Heart right ventricle (tissue), 16 donors: Measurements from ENCODE around the gene UCN2. TPM values are rescaled to one million over a fixed set of nuclear protein-coding genes. Genes with fewer than 3 reads are reported as not detected.
"Not testable (repeated sequence)": the region's sequence is repeated elsewhere in the genome, so short reads cannot be mapped to it uniquely, and the experiment has no call there.

Source experiments
- ATAC-seq, 8 donors: fragments of 200-7000 bp; cut with Tn5 transposase; one replicate each; pipeline ENCODE4 v1.9.1; 2020; ENCODE audit warnings: mild to moderate bottlenecking in 8 of 8, moderate library complexity in 8 of 8, moderate number of reproducible peaks in 1 of 8
- DNase-seq, 2 donors: peaks; one replicate each; pipeline ENCODE4 v3.0.0-alpha.2; 2020
- H3K27ac ChIP-seq, 10 donors: fragments of 200-600 bp; sonication (generic) in 2 of 10; one replicate each; pipeline versions ENCODE4 v1.5.0 to v1.8.0; 2020 to 2022; ENCODE audit warnings: mild to moderate bottlenecking in 3 of 10
- H3K27me3 ChIP-seq, 7 donors: fragments of 200-600 bp; one replicate each; pipeline ENCODE4 v1.8.0; 2021 to 2022; ENCODE audit warnings: mild to moderate bottlenecking in 2 of 7
- H3K36me3 ChIP-seq, 9 donors: fragments of 200-600 bp; sonication (generic) in 1 of 9; one replicate each; pipeline versions ENCODE4 v1.5.0 to v1.8.0; 2020 to 2022; ENCODE audit warnings: mild to moderate bottlenecking in 2 of 9
- H3K4me1 ChIP-seq, 9 donors: fragments of 200-600 bp; sonication (generic) in 1 of 9; one replicate each; pipeline versions ENCODE4 v1.5.0 to v1.8.0; 2020 to 2022; ENCODE audit warnings: mild to moderate bottlenecking in 4 of 9
- H3K4me3 ChIP-seq, 10 donors: fragments of 200-600 bp; sonication (generic) in 2 of 10; one replicate each; pipeline versions ENCODE4 v1.5.0 to v1.8.0; 2020 to 2022; ENCODE audit warnings: mild to moderate bottlenecking in 7 of 10, moderate library complexity in 2 of 10
- H3K9me3 ChIP-seq, 11 donors: fragments of 200-600 bp in 10 of 11; sonication (generic) in 2 of 11; one replicate each; pipeline versions ENCODE4 v1.5.0 to v1.8.0; 2013 to 2022; ENCODE audit warnings: mild to moderate bottlenecking in 2 of 11, control low read depth in 1 of 11, moderate library complexity in 1 of 11
- WGBS, 2 donors: extraction: QIAGEN DNeasy Blood & Tissue Kit; methylation state at CpG; one replicate each; pipeline ENCODE4 v1.1.7; 2013; ENCODE audit warnings: inconsistent platforms in 1 of 2; 5-methylcytosine and 5-hydroxymethylcytosine counted together
- intact Hi-C, 10 donors: fragments of 100-400 bp; cut with DNase I; formaldehyde crosslinking; loops; one replicate each; pipeline versions ENCODE4 v1.11.1 to v1.14.2; 2022
- polyA plus RNA-seq, 2 donors: library from polyadenylated mRNA; stranded (reverse); fragments of 200-250 nt; gene quantifications; one replicate each; pipeline ENCODE4 v1.2.3, GENCODE V29; 2013
- total RNA-seq, 10 donors: library from RNA; stranded (reverse); fragmentation: NEBNext Ultra II Directional in 3 of 10; extraction: Animal tissue kit (Norgen Biotek cat#: 25700) in 3 of 10; gene quantifications; one replicate each; pipeline versions ENCODE4 v1.2.1 to v1.2.4, GENCODE V29; 2021 to 2023
- TF ChIP-seq, protein P1 (sequence below), 9 donors: fragments of 200-600 bp; sonication (generic) in 2 of 9; IDR thresholded peaks; one replicate each; pipeline versions ENCODE4 v1.5.0 to v1.8.0; 2021 to 2022; ENCODE audit warnings: antibody characterized with exemption in 9 of 9, mild to moderate bottlenecking in 5 of 9, moderate library complexity in 1 of 9
- donor health status: Arrhythmogenic right ventricular cardiomyopathy.
- donor health status: ischemic (EF 13 %, LVEDD 7.1; RV severe dilation, severe dysfunction).
- donor health status: healthy with polysubstance abuse.
- donor health status: DM: no; HTN: yes; CAD: no.
- donor health status: DM: no; HTN: no; CAD: no.
- donor health status: ischemic (EF 25% LVEDD 6.9; RV normal size, moderate dysfunction).
- donor health status: ischemic (EF 25% LVEDD 5.7; RV mildly dilated, moderate dysfunction).
- donor health status: healthy.
- donor health status: DM: yes; HTN: yes; CAD: no.
- donor health status: Ischemic cardiomyopathy.
- donor health status: ischemic (EF 35%, LVEDD 5.7; RV mildly dilated, moderate dysfunction).
- donor health status: nonischemic (EF 11% LVEDD 7.7; RV severe dilation, severe dysfunction).
- donor health status: DM: yes; HTN: yes; CAD: no.
- donor health status: PGD.
- donor health status: ischemic (EF 29% LVEDD 5.4; RV normal size, mild dysfunction).
- donor health status: nonischemic (EF 23%, LVEDD 6.1; RV moderate dilation, normal function).

Gene UCN2
- total and polyA plus RNA-seq, 12 donors = 0.06 to 0.77 (median 0.21) TPM; not detected in 6

DNA sequence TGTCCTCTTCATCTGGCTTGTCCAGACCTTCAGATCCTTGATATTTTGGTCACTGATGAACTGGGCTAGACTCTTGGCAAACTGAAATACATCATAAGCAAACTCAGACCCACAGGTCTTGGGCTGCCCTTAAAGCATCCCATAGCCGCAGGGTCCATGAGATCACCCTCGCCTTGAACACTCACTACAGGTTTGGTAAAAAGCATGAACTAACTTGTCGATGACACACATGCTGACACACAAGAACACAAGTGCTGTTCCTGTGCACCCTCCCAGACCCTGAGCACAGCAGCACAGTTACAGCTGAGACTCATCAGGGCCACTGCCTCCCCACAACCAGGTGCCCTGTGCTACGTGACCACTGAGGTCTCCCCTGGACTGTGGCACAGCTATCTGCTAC, 28.0 kb downstream of the UCN2 start:
- 96 to 100% methylated on average over 4 of the region's 4 CpGs for WGBS, 2 donors
- ATAC-seq (no peak), DNase-seq (no peak)
- TF ChIP-seq, protein P1, sequence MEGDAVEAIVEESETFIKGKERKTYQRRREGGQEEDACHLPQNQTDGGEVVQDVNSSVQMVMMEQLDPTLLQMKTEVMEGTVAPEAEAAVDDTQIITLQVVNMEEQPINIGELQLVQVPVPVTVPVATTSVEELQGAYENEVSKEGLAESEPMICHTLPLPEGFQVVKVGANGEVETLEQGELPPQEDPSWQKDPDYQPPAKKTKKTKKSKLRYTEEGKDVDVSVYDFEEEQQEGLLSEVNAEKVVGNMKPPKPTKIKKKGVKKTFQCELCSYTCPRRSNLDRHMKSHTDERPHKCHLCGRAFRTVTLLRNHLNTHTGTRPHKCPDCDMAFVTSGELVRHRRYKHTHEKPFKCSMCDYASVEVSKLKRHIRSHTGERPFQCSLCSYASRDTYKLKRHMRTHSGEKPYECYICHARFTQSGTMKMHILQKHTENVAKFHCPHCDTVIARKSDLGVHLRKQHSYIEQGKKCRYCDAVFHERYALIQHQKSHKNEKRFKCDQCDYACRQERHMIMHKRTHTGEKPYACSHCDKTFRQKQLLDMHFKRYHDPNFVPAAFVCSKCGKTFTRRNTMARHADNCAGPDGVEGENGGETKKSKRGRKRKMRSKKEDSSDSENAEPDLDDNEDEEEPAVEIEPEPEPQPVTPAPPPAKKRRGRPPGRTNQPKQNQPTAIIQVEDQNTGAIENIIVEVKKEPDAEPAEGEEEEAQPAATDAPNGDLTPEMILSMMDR (IDR thresholded peaks at IDR 0.05) = no peak
- Histone ChIP-seq H3K4me3 (no peak overlapping the region), H3K36me3 (peaks cover 0 to 72% (median 4%) of the 10 kb centered on the region in 9 donors), H3K27me3 (no peaks in the 10 kb centered on the region), H3K27ac (no peak overlapping the region), H3K9me3 (no peaks in the 10 kb centered on the region), H3K4me1 (peaks cover 0 to 21% (median 0%) of the 10 kb centered on the region in 9 donors)
- intact Hi-C loops = no loop called here

DNA sequence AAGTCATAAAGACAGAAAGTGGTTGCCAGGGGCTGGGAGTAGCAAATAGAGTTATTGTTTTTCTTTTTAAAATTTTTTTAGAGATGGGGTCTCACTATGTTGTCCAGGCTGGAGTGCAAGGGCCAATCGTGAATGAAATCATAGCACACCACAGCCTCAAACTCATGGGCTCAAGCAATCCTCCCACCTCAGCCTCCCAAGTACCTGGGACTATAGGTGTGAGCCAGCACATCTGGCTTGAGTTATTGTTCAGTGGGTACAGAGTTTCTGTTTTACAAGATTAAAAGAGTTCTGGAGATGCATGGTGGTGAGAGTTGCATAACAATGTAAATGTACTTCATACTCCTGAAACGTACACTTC, 30.6 kb downstream of the UCN2 start:
- H3K4me3 ChIP-seq = no peak overlapping the region
- ATAC-seq = no peak
- no peak for DNase-seq
- TF ChIP-seq, protein P1 (IDR thresholded peaks at IDR 0.05) = no peak
- H3K27ac ChIP-seq = peak overlapping the region in 1 of 10 donors; percentile 14
- peaks cover 0 to 66% (median 4%) of the 10 kb centered on the region in 9 donors for H3K36me3 ChIP-seq
- peaks cover 0 to 38% (median 0%) of the 10 kb centered on the region in 9 donors for H3K4me1 ChIP-seq
- no peaks in the 10 kb centered on the region for H3K9me3 ChIP-seq
- no peaks in the 10 kb centered on the region for H3K27me3 ChIP-seq
- intact Hi-C loops = no loop called here
- 88 to 94% methylated on average over 2 of the region's 2 CpGs for WGBS, 2 donors

DNA sequence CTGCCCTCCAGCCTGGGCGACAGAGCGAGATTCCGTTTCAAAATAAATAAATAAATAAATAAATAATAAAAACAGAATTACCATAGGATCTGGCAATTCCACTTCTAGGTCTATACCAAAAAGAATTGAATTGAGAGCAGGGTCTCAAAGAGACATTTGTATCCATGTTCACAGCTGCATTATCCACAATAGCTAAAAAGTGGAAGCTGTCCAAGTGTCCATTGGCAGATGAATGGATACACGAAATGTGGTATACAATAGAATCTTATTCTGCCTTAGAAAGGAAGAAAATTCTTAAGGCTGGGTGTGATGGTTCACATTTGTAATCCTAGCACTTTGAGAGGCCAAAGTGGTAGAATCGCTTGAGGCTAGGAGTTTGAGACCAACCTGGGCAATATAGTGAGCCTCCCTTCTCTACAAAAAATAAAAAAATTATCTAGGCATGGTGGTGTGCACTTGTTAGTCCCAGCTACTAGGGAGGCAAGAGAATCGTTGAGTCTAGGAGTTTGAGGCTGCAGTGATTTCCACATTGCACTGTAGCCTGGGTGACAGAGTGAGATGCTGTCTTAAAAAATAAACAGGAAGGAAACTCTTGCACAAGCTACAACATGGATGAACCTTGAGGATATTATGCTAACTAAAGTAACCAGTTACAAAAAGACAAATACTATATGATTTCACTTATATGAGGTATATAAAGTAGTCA, 31.2 kb downstream of the UCN2 start:
- H3K27ac ChIP-seq = peak overlapping the region in 1 of 10 donors; percentile 10
- DNase-seq = no peak
- H3K36me3 ChIP-seq = peaks cover 0 to 61% (median 4%) of the 10 kb centered on the region in 9 donors
- H3K4me1 ChIP-seq = peaks cover 0 to 42% (median 0%) of the 10 kb centered on the region in 9 donors
- no peaks in the 10 kb centered on the region for H3K27me3 ChIP-seq
- intact Hi-C loops = no loop called here
- TF ChIP-seq, protein P1 (IDR thresholded peaks at IDR 0.05) = no peak
- ATAC-seq = no peak
- H3K4me3 ChIP-seq = no peak overlapping the region
- WGBS, 2 donors = 90 to 93% methylated on average over 6 of the region's 6 CpGs
- no peaks in the 10 kb centered on the region for H3K9me3 ChIP-seq

DNA sequence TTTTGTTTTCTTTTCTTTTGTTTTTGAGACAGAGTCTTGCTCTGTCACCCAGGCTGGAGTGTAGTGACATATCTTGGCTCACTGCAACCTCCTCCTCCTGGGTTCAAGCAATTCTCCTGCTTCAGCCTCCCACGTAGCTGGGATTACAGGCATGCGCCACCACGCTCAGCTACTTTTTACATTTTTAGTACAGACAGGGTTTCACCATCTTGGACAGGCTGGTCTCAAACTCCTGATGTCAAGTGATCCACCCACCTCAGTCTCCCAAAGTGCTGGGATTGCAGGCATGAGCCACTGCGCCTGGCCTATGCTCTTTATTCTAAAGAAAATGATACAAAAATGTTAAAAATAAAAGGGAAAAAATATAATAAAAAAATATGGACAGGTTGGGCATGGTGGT, 32.9 kb downstream of the UCN2 start:
- intact Hi-C loops, ATAC-seq, H3K4me3 ChIP-seq, DNase-seq, H3K27me3 ChIP-seq, H3K9me3 ChIP-seq, H3K27ac ChIP-seq: not testable (repeated sequence)
- H3K4me1 ChIP-seq = peaks cover 0 to 47% (median 0%) of the 10 kb centered on the region in 9 donors
- WGBS, 2 donors = 96 to 100% methylated on average over 4 of the region's 4 CpGs
- peaks cover 0 to 57% (median 3%) of the 10 kb centered on the region in 9 donors for H3K36me3 ChIP-seq

DNA sequence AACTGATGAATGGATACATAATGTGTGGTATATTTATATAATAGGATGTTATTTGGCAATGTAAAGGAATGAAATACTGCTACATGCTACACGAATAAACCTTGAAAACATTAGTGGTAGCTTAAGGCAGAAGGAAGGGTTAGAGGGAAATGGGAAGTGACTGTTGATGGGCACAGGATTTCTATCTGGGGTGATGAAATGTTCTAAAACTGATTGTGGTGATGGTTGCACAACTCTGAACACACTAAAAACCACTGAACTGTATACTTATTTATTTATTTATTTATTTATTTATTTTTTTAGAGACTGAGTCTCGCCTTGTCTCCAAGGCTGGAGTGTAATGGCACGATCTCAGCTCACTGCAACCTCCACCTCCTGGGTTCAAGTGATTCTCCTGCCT, 34.8 kb downstream of the UCN2 start:
- ATAC-seq = peak in 1 of 8 donors; percentile 50
- peak overlapping the region in 1 of 10 donors; percentile 40 for H3K27ac ChIP-seq

More for the DNA sequence above, 34.8 kb downstream of the UCN2 start:
- H3K9me3 ChIP-seq = no peaks in the 10 kb centered on the region
- peaks cover 0 to 47% (median 0%) of the 10 kb centered on the region in 9 donors for H3K4me1 ChIP-seq
- H3K4me3 ChIP-seq = no peak overlapping the region
- TF ChIP-seq, protein P1 (IDR thresholded peaks at IDR 0.05) = no peak
- intact Hi-C loops = no loop called here
- 78 to 86% methylated on average over 3 of the region's 3 CpGs for WGBS, 2 donors
- DNase-seq = no peak
- peaks cover 0 to 58% (median 0%) of the 10 kb centered on the region in 9 donors for H3K36me3 ChIP-seq
- no peaks in the 10 kb centered on the region for H3K27me3 ChIP-seq
